OCI-LY1 (cell line): Measurements from ENCODE around the gene MARS1.

Source experiments
- H2AFZ ChIP-seq: fragments of 200-600 bp; sonication (generic), shearing (Covaris generic); 2 replicates; pipeline ENCODE4 v1.6.0; 2014; ENCODE audit warnings: antibody characterized with exemption, mild to moderate bottlenecking, low read length
- H3F3A ChIP-seq: fragments of 200-600 bp; sonication (generic), shearing (Covaris generic); 2 replicates; pipeline ENCODE4 v1.6.0; 2014; ENCODE audit warnings: mild to moderate bottlenecking, antibody characterized with exemption, low read length, moderate library complexity; ENCODE audit not compliant: insufficient read depth
- H3K27ac ChIP-seq: fragments of 200-600 bp; sonication (generic); 2 replicates; pipeline ENCODE4 v1.5.1; 2014; ENCODE audit warnings: low read length, mixed run types, mild to moderate bottlenecking, low read depth; ENCODE audit not compliant: poor library complexity, severe bottlenecking
- H3K27me3 ChIP-seq: fragments of 200-600 bp; sonication (generic); 2 replicates; pipeline ENCODE4 v1.6.0; 2014; ENCODE audit warnings: antibody characterized with exemption, mild to moderate bottlenecking, low read length, moderate library complexity; ENCODE audit not compliant: insufficient read depth
- H3K36me3 ChIP-seq: fragments of 200-600 bp; sonication (generic); 2 replicates; pipeline ENCODE4 v1.6.1; 2014; ENCODE audit warnings: mild to moderate bottlenecking, antibody characterized with exemption, low read length, moderate library complexity, mixed read lengths; ENCODE audit not compliant: insufficient read depth
- H3K4me1 ChIP-seq: fragments of 200-600 bp; sonication (generic); 2 replicates; pipeline ENCODE4 v1.5.1; 2014; ENCODE audit warnings: mild to moderate bottlenecking, low read length, moderate library complexity; ENCODE audit not compliant: insufficient read depth, severe bottlenecking
- H3K4me2 ChIP-seq: fragments of 200-600 bp; sonication (generic), shearing (Covaris generic); 2 replicates; pipeline ENCODE4 v1.6.1; 2014; ENCODE audit warnings: low read length
- H3K4me3 ChIP-seq: fragments of 200-600 bp; sonication (generic); 2 replicates; pipeline ENCODE4 v1.5.1; 2014; ENCODE audit warnings: low read length, low read depth, mild to moderate bottlenecking, mixed read lengths; ENCODE audit not compliant: poor library complexity, severe bottlenecking
- H3K79me2 ChIP-seq: fragments of 200-600 bp; shearing (Covaris generic); 2 replicates; pipeline ENCODE4 v1.6.1; 2016; ENCODE audit warnings: mixed run types, low read length, mixed read lengths; ENCODE audit not compliant: insufficient read depth
- H3K9ac ChIP-seq: fragments of 200-600 bp; sonication (generic), shearing (Covaris generic); 2 replicates; pipeline ENCODE4 v1.6.1; 2014; ENCODE audit warnings: mild to moderate bottlenecking, low read length, mixed read lengths
- H3K9me2 ChIP-seq: fragments of 200-600 bp; sonication (generic), shearing (Covaris generic); 2 replicates; pipeline ENCODE4 v1.6.1; 2014; ENCODE audit warnings: low read depth, mild to moderate bottlenecking, low read length, mixed read lengths
- H3K9me3 ChIP-seq: fragments of 200-600 bp; shearing (Covaris generic); 2 replicates; pipeline ENCODE4 v1.6.1; 2014; ENCODE audit warnings: low read length, mixed read lengths
- H4K20me1 ChIP-seq: fragments of 200-600 bp; sonication (generic), shearing (Covaris generic); 2 replicates; pipeline ENCODE4 v1.6.0; 2016; ENCODE audit warnings: mild to moderate bottlenecking, low read length; ENCODE audit not compliant: insufficient read depth
- CTCF ChIP-seq: fragments of 200-600 bp; sonication (generic), shearing (Covaris generic); IDR thresholded peaks from 2 replicates; pipeline ENCODE4 v1.5.1; 2017; ENCODE audit warnings: mild to moderate bottlenecking, antibody characterized with exemption, low read length, moderate library complexity, mixed read lengths
- EZH2 ChIP-seq: fragments of 200-600 bp; sonication (generic), shearing (Covaris generic); IDR thresholded peaks from 2 replicates; pipeline ENCODE4 v1.8.0; 2017; ENCODE audit warnings: borderline replicate concordance, mixed run types, mild to moderate bottlenecking, antibody characterized with exemption, low read length, moderate library complexity, mixed read lengths

Gene MARS1

DNA sequence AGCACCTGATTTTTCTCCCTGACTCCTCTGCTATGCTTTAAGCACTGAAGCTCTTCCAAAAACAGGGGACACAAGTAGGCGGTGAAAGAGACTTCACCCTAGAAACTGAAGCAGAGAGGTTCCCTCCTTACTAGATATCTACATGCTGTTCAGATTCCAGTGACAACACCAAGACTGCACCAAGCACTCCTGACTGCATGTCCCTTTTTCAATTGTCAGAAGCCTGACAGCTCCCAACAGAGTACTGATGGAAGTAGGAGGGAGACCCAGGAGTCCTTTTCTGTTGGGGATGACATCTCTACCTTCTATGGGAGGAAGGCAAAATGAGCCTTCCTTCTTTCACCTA is 48.7 kb downstream of the MARS1 start:
- no peak overlapping the region for H2AFZ ChIP-seq
- H3K4me2 ChIP-seq = no peak overlapping the region
- no peak overlapping the region for H3K4me3 ChIP-seq
- H3K9me3 ChIP-seq = no peaks in the 10 kb centered on the region
- no peaks in the 10 kb centered on the region for H3K79me2 ChIP-seq
- H4K20me1 ChIP-seq = no peaks in the 10 kb centered on the region
- no peaks in the 10 kb centered on the region for H3F3A ChIP-seq
- H3K27ac ChIP-seq = no peak overlapping the region
- no peak for TF ChIP-seq CTCF
- H3K9ac ChIP-seq = no peak overlapping the region
- H3K4me1 ChIP-seq = no peaks in the 10 kb centered on the region
- no peaks in the 10 kb centered on the region for H3K27me3 ChIP-seq
- no peaks in the 10 kb centered on the region for H3K9me2 ChIP-seq
- H3K36me3 ChIP-seq = peaks cover 62% of the 10 kb centered on the region

DNA sequence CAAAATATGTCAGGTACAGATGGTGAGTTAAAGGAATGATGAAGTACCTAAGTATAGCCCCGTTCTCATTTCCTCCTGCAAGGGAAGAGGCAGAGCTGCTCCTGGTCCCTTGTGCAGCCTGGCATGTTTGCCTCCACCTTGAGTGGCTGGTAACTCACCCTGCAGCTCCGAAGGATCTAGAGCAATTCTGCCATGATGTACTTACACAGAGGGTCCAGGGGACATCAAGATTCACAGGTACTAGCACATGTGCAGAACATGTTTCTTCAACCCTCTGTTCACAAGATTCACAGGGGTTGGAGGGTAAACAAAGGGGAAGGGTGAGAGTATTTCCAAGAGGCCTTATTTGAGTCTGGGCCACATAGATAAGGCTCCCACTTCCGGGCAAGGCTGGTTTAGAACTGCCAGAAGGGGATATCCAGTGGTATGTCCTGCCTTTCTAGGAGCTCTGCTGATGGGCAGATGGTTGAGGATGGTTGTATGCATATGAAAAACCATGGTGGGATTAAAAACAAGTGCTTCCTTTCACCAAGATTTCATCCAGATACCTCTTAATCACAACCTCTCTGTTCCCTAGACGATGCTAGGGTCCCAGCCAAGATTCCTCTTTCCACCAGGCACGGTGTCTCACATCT is 51.4 kb downstream of the MARS1 start:
- no peaks in the 10 kb centered on the region for H3K27me3 ChIP-seq
- H3K9ac ChIP-seq = no peak overlapping the region
- H3K36me3 ChIP-seq = peaks cover 47% of the 10 kb centered on the region; the same call in 1 of the 2 replicates
- H3K27ac ChIP-seq = no peak overlapping the region
- H3K4me2 ChIP-seq = no peak overlapping the region
- H3K4me1 ChIP-seq = no peaks in the 10 kb centered on the region
- no peaks in the 10 kb centered on the region for H3K79me2 ChIP-seq
- H3K9me3 ChIP-seq = no peaks in the 10 kb centered on the region
- no peaks in the 10 kb centered on the region for H4K20me1 ChIP-seq
- no peak overlapping the region for H3K4me3 ChIP-seq
- no peaks in the 10 kb centered on the region for H3K9me2 ChIP-seq
- TF ChIP-seq EZH2 (no peak), CTCF (no peak)
- no peaks in the 10 kb centered on the region for H3F3A ChIP-seq
- no peak overlapping the region for H2AFZ ChIP-seq

- no peak overlapping the region for H3K9ac ChIP-seq
- TF ChIP-seq CTCF = no peak
- TF ChIP-seq EZH2 = no peak
Measured at GRCh38 chr12:57541001-57541400, 53.1 kb downstream of the MARS1 start.

More at GRCh38 chr12:57541001-57541400, 53.1 kb downstream of the MARS1 start:
- 0 out of 2 replicates have a peak, but pooled peaks cover 6% of the 10 kb centered on the region for H3K79me2 ChIP-seq
- H3K9me3 ChIP-seq = no peaks in the 10 kb centered on the region
- H3K27me3 ChIP-seq = no peaks in the 10 kb centered on the region
- no peaks in the 10 kb centered on the region for H3F3A ChIP-seq
- no peak overlapping the region for H3K4me2 ChIP-seq
- no peak overlapping the region for H3K4me3 ChIP-seq
- peaks cover 14% of the 10 kb centered on the region for H3K4me1 ChIP-seq
- no peak overlapping the region for H3K27ac ChIP-seq
- peaks cover 49% of the 10 kb centered on the region; the same call in 1 of the 2 replicates for H3K36me3 ChIP-seq
- no peak overlapping the region for H2AFZ ChIP-seq
- H3K9me2 ChIP-seq = no peaks in the 10 kb centered on the region
- H4K20me1 ChIP-seq = no peaks in the 10 kb centered on the region
